K562 (cell line): Measurements from ENCODE around the gene UBR3. TPM values are rescaled to one million over a fixed set of nuclear protein-coding genes. Genes with fewer than 3 reads are reported as not detected.

Experiments
- E2F1 ChIP-seq: sonication (generic); formaldehyde crosslinking; IDR thresholded peaks from 2 replicates; pipeline ENCODE4 v1.8.1; 2023; ENCODE audit warnings: mild to moderate bottlenecking, missing genetic modification reagents, moderate library complexity
- E2F5 ChIP-seq: sonication (generic); formaldehyde crosslinking; IDR thresholded peaks from 2 replicates; pipeline ENCODE4 v1.8.0; 2022; ENCODE audit warnings: mild to moderate bottlenecking, missing genetic modification reagents
- GTF2A2 ChIP-seq: IDR thresholded peaks from 2 replicates; pipeline ENCODE4 v1.6.1; 2016; ENCODE audit warnings: mild to moderate bottlenecking, missing genetic modification characterization, missing compliant biosample characterization
- HMG20A ChIP-seq: fragments of 450-650 bp; formaldehyde crosslinking; conservative IDR thresholded peaks from 2 replicates; pipeline ENCODE4 v1.4.0; 2020; ENCODE audit warnings: mild to moderate bottlenecking, mixed read lengths
- NUFIP1 ChIP-seq: fragments of 450-650 bp; IDR thresholded peaks from 2 replicates; pipeline ENCODE4 v1.6.1; 2018; ENCODE audit not compliant: partially characterized antibody
- PHF20 ChIP-seq: fragments of 450-650 bp; IDR thresholded peaks from 2 replicates; pipeline ENCODE4 v1.6.1; 2018; ENCODE audit not compliant: partially characterized antibody
- SRF ChIP-seq, 2 experiments: fragments of 250-450, 450-650 bp in 1 of 2; sonication (Bioruptor Pico) in 1 of 2; sonication (generic) in 1 of 2; formaldehyde crosslinking; IDR thresholded peaks; 2 replicates each; pipeline versions ENCODE4 v1.5.0 to v1.5.1; 2020 to 2022; ENCODE audit warnings: mild to moderate bottlenecking in 1 of 2, missing genetic modification reagents in 1 of 2
- SRSF1 ChIP-seq: fragments of 200-400 bp; formaldehyde crosslinking; IDR thresholded peaks from 2 replicates; pipeline ENCODE4 v1.6.1; 2017; ENCODE audit warnings: mild to moderate bottlenecking, low read depth, low read length, moderate library complexity
- U2AF2 ChIP-seq: fragments of 200-400 bp; formaldehyde crosslinking; optimal IDR thresholded peaks from 2 replicates; pipeline ENCODE3; 2017; ENCODE audit warnings: low read depth, mild to moderate bottlenecking, low read length
- ZBTB43 ChIP-seq: sonication (generic); formaldehyde crosslinking; IDR thresholded peaks from 2 replicates; pipeline ENCODE4 v1.8.0; 2023; ENCODE audit warnings: mild to moderate bottlenecking, missing genetic modification reagents
- ZBTB5 ChIP-seq: fragments of 450-650 bp; IDR thresholded peaks from 2 replicates; pipeline ENCODE4 v1.6.1; 2017; ENCODE audit warnings: antibody characterized with exemption
- ZNF184 ChIP-seq: sonication (generic); formaldehyde crosslinking; IDR thresholded peaks from 2 replicates; pipeline ENCODE4 v1.5.0; 2020; ENCODE audit warnings: missing genetic modification reagents
- ZNF263 ChIP-seq: sonication (generic); formaldehyde crosslinking; IDR thresholded peaks from 2 replicates; pipeline ENCODE4 v1.8.0; 2022; ENCODE audit warnings: mild to moderate bottlenecking, missing genetic modification reagents, borderline replicate concordance
- ZNF324 ChIP-seq: fragments of 250-450 bp; sonication (Bioruptor Pico); IDR thresholded peaks from 2 replicates; pipeline ENCODE4 v1.4.0; 2020; ENCODE audit warnings: mild to moderate bottlenecking
- ZNF707 ChIP-seq: fragments of 250-450 bp; sonication (Bioruptor Pico); conservative IDR thresholded peaks from 2 replicates; pipeline ENCODE4 v1.8.0; 2022; ENCODE audit warnings: inconsistent platforms, mild to moderate bottlenecking, moderate library complexity
- ZNF785 ChIP-seq: fragments of 250-450 bp; sonication (Bioruptor Pico); IDR thresholded peaks from 2 replicates; pipeline ENCODE4 v1.4.0; 2020; ENCODE audit warnings: mild to moderate bottlenecking
- polyA plus RNA-seq, 8 experiments: library from polyadenylated mRNA; depleted of rRNA in 4 of 8; stranded (reverse) in 5 of 8; unstranded in 3 of 8; fragments of >200 nt; fragmentation: Nextera tagmentation in 2 of 8; fragmentation: Illumina TruSeq in 1 of 8; extraction: Ambion mirVana in 2 of 8; extraction: Trizol in 1 of 8; gene quantifications; 2 replicates each; pipeline versions ENCODE4 v1.2.1 to v1.2.3, GENCODE V29; 2011 to 2014; ENCODE audit warnings: inconsistent platforms in 1 of 8, missing spikeins in 1 of 8
- total RNA-seq, 7 experiments: library from RNA; depleted of rRNA in 6 of 7; stranded (reverse); fragments of >200 nt in 6 of 7; fragmentation: Illumina TruSeq in 2 of 7; extraction: Trizol in 2 of 7; gene quantifications; 2 replicates each; pipeline versions ENCODE4 v1.2.1 to v1.2.3, GENCODE V29; 2011 to 2021; ENCODE audit warnings: low replicate concordance in 1 of 7

The UBR3 gene
- total and polyA plus RNA-seq, 9 of the 15 experiments (the other 6 are each of a cell fraction or from before 2014, with no cell fraction given): 14.4 to 63.5 (median 40.4) TPM

GRCh38 chr2:169824373-169825333, 2.6 kb upstream of the UBR3 start, which contains the start of gene METTL5 (continued):
- TF ChIP-seq PHF20 (peak; percentile 77), ZNF707 (CRISPR knock-in tag) (no peak), ZBTB43 (CRISPR knock-in tag) (no peak), ZNF324 (CRISPR knock-in tag) (no peak), GTF2A2 (tag) (no peak), SRF (CRISPR knock-in tag; IDR thresholded peaks at IDR 0.05) (peak in 1 of 2 experiments; percentile 19; a peak in 2 of 4 replicates), ZNF263 (CRISPR knock-in tag) (peak; percentile 83), SRSF1 (0 out of 2 replicates have a peak, but pooled peaks have one; percentile 58), HMG20A (no peak), NUFIP1 (no peak), U2AF2 (no peak), ZNF785 (CRISPR knock-in tag) (no peak), E2F5 (no peak), ZBTB5 (no peak), E2F1 (CRISPR knock-in tag) (peak; percentile 88; the same call in 1 of the 2 replicates), ZNF184 (no peak)
